Germinal center (tissue), 1 donor: Measurements from ENCODE around the gene UBE2S.
"Not testable (repeated sequence)": the region's sequence is repeated elsewhere in the genome, so short reads cannot be mapped to it uniquely, and the experiment has no call there.

ENCODE experiments used
- DNase-seq: peaks from one replicate; pipeline ENCODE4 v3.0.0; 2012; ENCODE audit warnings: mixed read lengths, low spot score

Gene UBE2S

GRCh38 chr19:55407550-55407799 is at the start of gene UBE2S:
UBE2S (minus strand) TSS chr19:55407788; CDS start chr19:55407589, 199 bp downstream.
- not testable (repeated sequence) for DNase-seq

- DNase-seq, result no peak
Measured at GRCh38 chr19:55456347-55456746, 48.8 kb upstream of the UBE2S start.

- DNase-seq, result no peak
Measured at GRCh38 chr19:55455576-55456235, 48.1 kb upstream of the UBE2S start.

- peak; percentile 62 for DNase-seq
Measured at GRCh38 chr19:55454787-55455243, 47.2 kb upstream of the UBE2S start.

- no peak for DNase-seq
Measured at GRCh38 chr19:55453511-55454260, 46.1 kb upstream of the UBE2S start.

- no peak for DNase-seq
Measured at GRCh38 chr19:55452749-55453346, 45.3 kb upstream of the UBE2S start.

- DNase-seq, result no peak
Measured at GRCh38 chr19:55451965-55452748, 44.6 kb upstream of the UBE2S start.

- DNase-seq, result no peak
Measured at GRCh38 chr19:55451163-55451964, 43.8 kb upstream of the UBE2S start.

GRCh38 chr19:55449469-55449868 is 41.9 kb upstream of the UBE2S start:
- DNase-seq, result no peak

GRCh38 chr19:55448175-55448490 is 40.5 kb upstream of the UBE2S start:
- DNase-seq, result not testable (repeated sequence)

- no peak for DNase-seq
Measured at GRCh38 chr19:55447421-55448174, 40.0 kb upstream of the UBE2S start.

- DNase-seq, result no peak
Measured at GRCh38 chr19:55446060-55446459, 38.5 kb upstream of the UBE2S start.

- no peak for DNase-seq
Measured at GRCh38 chr19:55444646-55445045, 37.1 kb upstream of the UBE2S start.

- DNase-seq, result no peak
Measured at GRCh38 chr19:55443824-55444480, 36.4 kb upstream of the UBE2S start.

- DNase-seq, result no peak
Measured at GRCh38 chr19:55443045-55443823, 35.6 kb upstream of the UBE2S start, which contains the start of gene SHISA7. SHISA7 (minus strand) TSS chr19:55443300; CDS start chr19:55442863, 437 bp downstream.

GRCh38 chr19:55442372-55442961 is 34.9 kb upstream of the UBE2S start:
- no peak for DNase-seq

- no peak for DNase-seq
Measured at GRCh38 chr19:55441692-55442321, 34.2 kb upstream of the UBE2S start.

- peak; percentile 43 for DNase-seq
Measured at GRCh38 chr19:55441319-55441691, 33.7 kb upstream of the UBE2S start.
